GM21423 (cell line): ENCODE data around the gene CHRDL1.
"Not testable (repeated sequence)": the region's sequence is repeated elsewhere in the genome, so short reads cannot be mapped to it uniquely, and the experiment has no call there.

ENCODE experiments used
- ATAC-seq: cut with Tn5 transposase; IDR thresholded peaks from one replicate; pipeline ENCODE4 v1.9.1; 2021; ENCODE audit warnings: mild to moderate bottlenecking, moderate library complexity; ENCODE audit not compliant: unreplicated experiment

CHRDL1 gene

GRCh38 chrX:110795645-110796406, at the start of gene CHRDL1:
Gene CHRDL1 (minus strand): TSS chrX:110795817. CDS start chrX:110792181, 3,636 bp downstream.
- no peak for ATAC-seq

GRCh38 chrX:110836982-110837381, 41.4 kb upstream of the CHRDL1 start:
- ATAC-seq: no peak

- no peak for ATAC-seq
Observed at GRCh38 chrX:110836451-110836850, 40.8 kb upstream of the CHRDL1 start.

GRCh38 chrX:110836001-110836400, 40.4 kb upstream of the CHRDL1 start:
- ATAC-seq: no peak

- ATAC-seq: no peak
Observed at GRCh38 chrX:110825972-110826371, 30.4 kb upstream of the CHRDL1 start.

- ATAC-seq: not testable (repeated sequence)
Observed at GRCh38 chrX:110816543-110816942, 20.9 kb upstream of the CHRDL1 start.

GRCh38 chrX:110806145-110806544, 10.5 kb upstream of the CHRDL1 start:
- no peak for ATAC-seq

- ATAC-seq: no peak
Observed at GRCh38 chrX:110805303-110805702, 9.7 kb upstream of the CHRDL1 start.

- no peak for ATAC-seq
Observed at GRCh38 chrX:110804446-110804845, 8.8 kb upstream of the CHRDL1 start.

GRCh38 chrX:110803506-110803905, 7.9 kb upstream of the CHRDL1 start:
- no peak for ATAC-seq

GRCh38 chrX:110796407-110796697, 735 bp upstream of the CHRDL1 start:
- no peak for ATAC-seq

- no peak for ATAC-seq
Observed at GRCh38 chrX:110794601-110795000, 1.0 kb downstream of the CHRDL1 start.

- no peak for ATAC-seq
Observed at GRCh38 chrX:110791071-110791470, 4.5 kb downstream of the CHRDL1 start.

GRCh38 chrX:110786486-110786885, 9.1 kb downstream of the CHRDL1 start:
- ATAC-seq: no peak

GRCh38 chrX:110759785-110760184, 35.8 kb downstream of the CHRDL1 start:
- ATAC-seq: no peak

- no peak for ATAC-seq
Observed at GRCh38 chrX:110758781-110759422, 36.7 kb downstream of the CHRDL1 start.

- no peak for ATAC-seq
Observed at GRCh38 chrX:110755611-110756010, 40.0 kb downstream of the CHRDL1 start.

- ATAC-seq: no peak
Observed at GRCh38 chrX:110755061-110755460, 40.6 kb downstream of the CHRDL1 start.

- no peak for ATAC-seq
Observed at GRCh38 chrX:110750526-110751189, 45.0 kb downstream of the CHRDL1 start.

GRCh38 chrX:110748256-110748806, 47.3 kb downstream of the CHRDL1 start:
- no peak for ATAC-seq

- no peak for ATAC-seq
Observed at GRCh38 chrX:110746014-110746413, 49.6 kb downstream of the CHRDL1 start.

GRCh38 chrX:110745288-110745687, 50.3 kb downstream of the CHRDL1 start:
- no peak for ATAC-seq
